SK-MEL-5 (cell line): Measurements from ENCODE around the gene FBXL2. TPM values are rescaled to one million over a fixed set of nuclear protein-coding genes. Genes with fewer than 3 reads are reported as not detected.

Source experiments
- small RNA-seq, 2 experiments: library from RNA; depleted of rRNA; stranded (forward); fragments of <200 nt; gene quantifications; one replicate each; pipeline ENCODE3, GENCODE V24; 2014
- total RNA-seq: library from RNA; depleted of rRNA; stranded (reverse); fragments of >200 nt; shearing (Covaris generic); gene quantifications from 2 replicates; pipeline ENCODE4 v1.2.3, GENCODE V29; 2014; rRNA removed

FBXL2 gene
- total RNA-seq, 1 experiment from 2014 or later: 8.8 TPM

Small RNA genes within 50 kb of the gene (small RNA-seq; reads per million reads assigned to genes)
- 0 reads per million in 2 experiments for gene RNU7-110P

Other genes starting within 250 kb of the FBXL2 start
- gene GLB1, start 180.3 kb upstream of the FBXL2 start, total RNA-seq: 56.0 and 66.1 TPM in 2 replicates
- 1.6 and 2.0 TPM in 2 replicates for gene TMPPE, start 180.3 kb upstream of the FBXL2 start, total RNA-seq
- gene CRTAP, start 163.4 kb upstream of the FBXL2 start, total RNA-seq: 430 and 464 TPM in 2 replicates
- 2.2 and 3.0 TPM in 2 replicates for gene SUSD5, start 58.6 kb upstream of the FBXL2 start, total RNA-seq
- 29.1 and 33.7 TPM in 2 replicates for gene UBP1, start 163.0 kb downstream of the FBXL2 start, total RNA-seq